Endothelial cell of umbilical vein (primary cell): Measurements from ENCODE around the gene ZNF319.

Experiments
- CTCF ChIP-seq, 2 donors: IDR thresholded peaks; 1 replicate in 1 of 2; 2 replicates in 1 of 2; pipeline ENCODE4 v1.5.1; 2011; ENCODE audit warnings: low read length in 2 of 2, mild to moderate bottlenecking in 2 of 2, moderate library complexity in 2 of 2, control low read depth in 1 of 2, inconsistent platforms in 1 of 2, low read depth in 1 of 2; ENCODE audit not compliant: insufficient read depth in 1 of 2; ENCODE audit errors: extremely low read depth in 1 of 2
- EZH2 ChIP-seq: IDR thresholded peaks from 2 replicates; pipeline ENCODE4 v1.6.1; 2012; ENCODE audit warnings: borderline replicate concordance, low read depth, mild to moderate bottlenecking, moderate library complexity, low read length, inconsistent platforms; ENCODE audit not compliant: severe bottlenecking
- FOS ChIP-seq: IDR thresholded peaks from 2 replicates; pipeline ENCODE4 v1.6.1; 2011; ENCODE audit warnings: mild to moderate bottlenecking, low read length, moderate library complexity, borderline replicate concordance; ENCODE audit not compliant: insufficient read depth
- GATA2 ChIP-seq: IDR thresholded peaks from 2 replicates; pipeline ENCODE4 v1.7.0; 2011; ENCODE audit warnings: low read depth, mild to moderate bottlenecking, moderate library complexity, mixed read lengths, low read length; ENCODE audit not compliant: insufficient read length, insufficient read depth
- JUN ChIP-seq: IDR thresholded peaks from 2 replicates; pipeline ENCODE4 v1.6.1; 2011; ENCODE audit warnings: borderline replicate concordance, low read depth; ENCODE audit not compliant: insufficient read length, insufficient read depth
- MYC ChIP-seq: IDR thresholded peaks from one replicate; pipeline ENCODE4 v1.6.1; 2011; ENCODE audit warnings: mild to moderate bottlenecking, low read depth, low read length
- POLR2A ChIP-seq: IDR thresholded peaks from 2 replicates; pipeline ENCODE4 v1.6.1; 2012; ENCODE audit warnings: low read depth, mild to moderate bottlenecking, control low read depth, low read length
- POLR2AphosphoS5 ChIP-seq: IDR thresholded peaks from 2 replicates; pipeline ENCODE4 v1.6.1; 2012; ENCODE audit warnings: low read depth, mild to moderate bottlenecking, control low read depth, low read length, moderate library complexity; ENCODE audit not compliant: insufficient read depth
- TF ChIP-seq, protein P1 (sequence below): IDR thresholded peaks from 2 replicates; pipeline ENCODE4 v1.6.1; 2011; ENCODE audit not compliant: insufficient read depth, insufficient read length

DNA sequence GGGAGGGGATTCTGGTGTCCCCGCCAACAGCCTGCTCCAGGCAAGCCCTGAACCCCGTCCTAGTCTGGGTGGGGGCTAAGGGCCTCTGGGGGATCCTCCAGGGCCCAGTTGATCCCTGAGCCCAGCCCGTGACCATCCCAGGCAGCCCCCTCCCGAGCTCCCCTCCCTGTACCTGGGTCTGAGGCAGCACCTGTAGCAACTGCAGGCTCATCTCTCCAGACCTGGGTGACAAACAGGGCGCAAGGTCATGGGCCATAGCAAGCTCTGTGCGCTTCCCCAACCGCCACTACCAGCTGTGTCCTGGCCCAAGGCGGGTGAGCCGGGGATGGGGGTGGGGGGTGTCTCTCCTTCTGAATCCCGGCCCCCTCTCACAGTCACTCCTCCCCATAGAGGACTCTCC is 40.2 kb downstream of the ZNF319 start:
- TF ChIP-seq CTCF (IDR thresholded peaks at IDR 0.05; ENCODE audit: extremely low read depth in 1 of 2, insufficient read depth in 1 of 2, low read depth in 1 of 2, low read length in 2 of 2) = no peak
- TF ChIP-seq EZH2 = no peak
- no peak for TF ChIP-seq POLR2A
- no peak for TF ChIP-seq JUN
- TF ChIP-seq, protein P1, sequence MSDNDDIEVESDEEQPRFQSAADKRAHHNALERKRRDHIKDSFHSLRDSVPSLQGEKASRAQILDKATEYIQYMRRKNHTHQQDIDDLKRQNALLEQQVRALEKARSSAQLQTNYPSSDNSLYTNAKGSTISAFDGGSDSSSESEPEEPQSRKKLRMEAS = no peak
- TF ChIP-seq POLR2AphosphoS5 = no peak
- no peak for TF ChIP-seq FOS
- no peak for TF ChIP-seq MYC
- TF ChIP-seq GATA2 = no peak
